Vagina (tissue), 2 donors: Measurements from ENCODE around the gene TTC39B.

Source experiments
- CTCF ChIP-seq, 3 experiments: fragments of 450-650 bp in 2 of 3; fragments of 200-600 bp in 1 of 3; sonication (generic) in 1 of 3; IDR thresholded peaks; one replicate each; pipeline ENCODE4 v1.5.1; 2017 to 2019; ENCODE audit warnings: antibody characterized with exemption in 3 of 3, mild to moderate bottlenecking in 2 of 3, moderate library complexity in 2 of 3
- POLR2A ChIP-seq, 2 donors: fragments of 450-650 bp; IDR thresholded peaks; one replicate each; pipeline ENCODE4 v1.6.1; 2017; ENCODE audit warnings: antibody characterized with exemption in 2 of 2, mild to moderate bottlenecking in 2 of 2, moderate library complexity in 2 of 2
- POLR2AphosphoS5 ChIP-seq, 2 donors: sonication (generic); formaldehyde crosslinking; IDR thresholded peaks; one replicate each; pipeline ENCODE4 v1.9.0; 2017; ENCODE audit warnings: antibody characterized with exemption in 2 of 2, mild to moderate bottlenecking in 2 of 2, low read depth in 1 of 2; ENCODE audit not compliant: insufficient read depth in 1 of 2

GRCh38 chr9:15293804-15294316 is 13.2 kb downstream of the TTC39B start:
- TF ChIP-seq CTCF (IDR thresholded peaks at IDR 0.05) (no peak), POLR2A (IDR thresholded peaks at IDR 0.05) (no peak), POLR2AphosphoS5 (IDR thresholded peaks at IDR 0.05; ENCODE audit: insufficient read depth in 1 of 2, low read depth in 1 of 2) (no peak)
